Brain microvascular endothelial cell (primary cell): ENCODE results near the gene RELB.

ENCODE experiments used
- DNase-seq: peaks from one replicate; pipeline ENCODE4 v3.0.0-alpha.2; 2020
- H3K27ac ChIP-seq: fragments of 250-450 bp; sonication (Bioruptor Pico); 2 replicates; pipeline ENCODE4 v1.5.1; 2020; ENCODE audit warnings: mild to moderate bottlenecking, moderate library complexity
- H3K27me3 ChIP-seq: fragments of 250-450 bp; sonication (Bioruptor Pico); replicated peaks from 2 replicates; pipeline ENCODE4 v1.5.1; 2020; ENCODE audit warnings: mild to moderate bottlenecking
- H3K36me3 ChIP-seq: fragments of 250-450 bp; sonication (Bioruptor Pico); replicated peaks from 2 replicates; pipeline ENCODE4 v1.5.1; 2020; ENCODE audit warnings: mild to moderate bottlenecking
- H3K4me3 ChIP-seq: 2 replicates; pipeline ENCODE4 v1.5.1; 2011; ENCODE audit warnings: low read depth, mild to moderate bottlenecking, control low read depth, low read length, moderate library complexity
- CTCF ChIP-seq: IDR thresholded peaks from 2 replicates; pipeline ENCODE4 v1.5.1; 2011; ENCODE audit warnings: low read depth, mild to moderate bottlenecking, moderate library complexity, low read length, control low read depth, inconsistent platforms; ENCODE audit errors: missing control alignments
- in situ Hi-C: cut with HindIII; loops from 2 replicates; pipeline ENCODE4 v1.10.0; 2017; ENCODE audit warnings: low sequenced_read_pairs, low pct_ligation_motif_present

RELB gene

DNA sequence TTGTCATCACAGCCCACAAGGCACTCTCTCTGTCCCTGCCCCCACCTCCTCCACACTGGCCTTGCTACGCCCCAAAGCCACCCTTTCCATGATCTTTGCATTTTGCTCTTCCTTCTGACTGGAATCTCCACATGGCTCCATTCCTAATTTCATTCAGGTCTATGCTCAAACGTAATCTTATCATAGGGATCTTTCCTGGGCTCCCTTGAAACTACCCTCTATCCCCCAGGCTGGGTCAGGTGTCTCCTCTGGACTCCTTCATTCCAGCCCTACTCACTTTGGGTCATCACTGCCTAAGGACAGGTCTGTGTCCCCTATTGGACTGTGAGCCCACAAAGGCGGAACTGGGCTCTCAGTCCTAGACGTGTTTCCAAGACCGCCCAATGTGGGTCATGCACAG, 80.9 kb downstream of the RELB start:
- Histone ChIP-seq H3K4me3 (no peak overlapping the region), H3K36me3 (peaks cover 13% of the 10 kb centered on the region), H3K27me3 (no peaks in the 10 kb centered on the region), H3K27ac (no peak overlapping the region)
- in situ Hi-C loops: no loop called here
- DNase-seq: no peak
- TF ChIP-seq CTCF: no peak

- in situ Hi-C loops: no loop called here
- no peak for TF ChIP-seq CTCF
- H3K36me3 ChIP-seq: peaks cover 24% of the 10 kb centered on the region
These were observed 85.2 kb downstream of the RELB start for GRCh38 chr19:45086480-45086879.

GRCh38 chr19:45087531-45087930, 86.3 kb downstream of the RELB start:
- in situ Hi-C loops: no loop called here
- Histone ChIP-seq H3K4me3 (no peak overlapping the region), H3K27ac (no peak overlapping the region), H3K27me3 (no peaks in the 10 kb centered on the region), H3K36me3 (peaks cover 16% of the 10 kb centered on the region)
- no peak for DNase-seq
- TF ChIP-seq CTCF: no peak

More at GRCh38 chr19:45086480-45086879, 85.2 kb downstream of the RELB start:
- H3K27me3 ChIP-seq: no peaks in the 10 kb centered on the region
- DNase-seq: no peak
- H3K4me3 ChIP-seq: no peak overlapping the region
- H3K27ac ChIP-seq: no peak overlapping the region
